ENCODE results near the gene SPTBN1. TPM values are rescaled to one million over a fixed set of nuclear protein-coding genes. Genes with fewer than 3 reads are reported as not detected.

Gene SPTBN1
- total and polyA plus RNA-seq, 2 donors (not counting 3 experiments of a cell fraction or from before 2014, with no cell fraction given) = 63.3 to 320 TPM

DNA sequence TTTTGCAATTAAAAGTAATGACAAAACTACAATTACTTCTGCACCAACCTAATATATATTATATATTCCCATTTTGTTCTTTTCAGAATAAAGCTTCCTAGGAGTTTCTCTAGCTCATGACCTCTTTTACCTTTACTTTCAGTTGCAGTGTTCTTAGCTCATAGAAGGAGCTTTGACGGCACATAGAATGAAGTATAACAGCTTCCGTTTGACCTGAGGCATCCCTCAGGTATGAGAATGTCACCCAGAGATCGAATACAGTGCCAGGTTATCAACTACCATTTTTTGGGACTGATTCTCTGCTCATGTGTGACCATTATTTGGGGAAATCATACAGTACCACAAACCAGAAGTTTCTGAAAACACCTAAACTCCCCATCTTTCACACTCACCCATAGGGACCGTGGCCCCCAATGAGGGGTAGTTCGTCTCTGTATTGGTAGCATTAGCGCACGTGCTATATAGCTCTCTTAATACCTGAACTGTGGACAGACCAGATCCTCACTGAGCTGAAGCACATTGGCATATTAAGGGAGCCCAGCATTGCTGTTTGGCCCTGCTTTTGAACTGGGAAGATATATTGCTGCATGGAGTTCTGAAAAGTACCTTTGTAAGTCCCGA lies 123.0 kb downstream of the SPTBN1 start:
- Histone ChIP-seq H3K9me3 (replicated peaks; ENCODE audit: control insufficient read depth, insufficient read depth, low read length) (no peaks in the 10 kb centered on the region), H3K79me2 (ENCODE audit: control insufficient read depth, insufficient read depth, low read length) (peaks cover 98% of the 10 kb centered on the region), H4K20me1 (replicated peaks; ENCODE audit: control insufficient read depth, extremely low read depth, insufficient read depth, low read length) (peaks cover 2% of the 10 kb centered on the region), H3K4me2 (ENCODE audit: insufficient read depth, low read length) (peak overlapping the region; percentile 39), H3K9me1 (replicated peaks; ENCODE audit: control insufficient read depth, extremely low read depth, insufficient read depth, low read length) (no peaks in the 10 kb centered on the region), H3K4me1 (ENCODE audit: control insufficient read depth, extremely low read depth, insufficient read depth, low read length) (peaks cover 52% of the 10 kb centered on the region), H3K9ac (replicated peaks; ENCODE audit: extremely low read depth, insufficient read depth, low read length) (peak overlapping the region; percentile 45), H3K36me3 (ENCODE audit: control insufficient read depth in 2 of 2, extremely low read depth in 1 of 2, insufficient read depth in 2 of 2, low read length in 2 of 2) (no peaks in the 10 kb centered on the region), H2AFZ (ENCODE audit: low read depth, low read length) (no peak overlapping the region), H3K27ac (ENCODE audit: insufficient read depth, low read depth, low read length) (peak overlapping the region; percentile 60), H3K4me3 (replicated peaks in 1 of 3; ENCODE audit: insufficient read depth in 1 of 3, low read depth in 1 of 3, low read length in 3 of 3) (no peak overlapping the region), H3K27me3 (ENCODE audit: control insufficient read depth in 2 of 2, insufficient read depth in 2 of 2, low read length in 2 of 2) (no peaks in the 10 kb centered on the region)
- BruUV-seq (replicated peaks) = no TSS peak
- dilution Hi-C loops (cut with MboI; ENCODE audit: extremely low pct_ligation_motif_present, low sequenced_read_pairs) (no loop called here), intact Hi-C loops (cut with micrococcal nuclease) (no loop called here)
- DNase-seq (ENCODE audit: low read depth, low spot score) (no peak), FAIRE-seq (no peak)
- TF ChIP-seq EZH2 (IDR thresholded peaks at IDR 0.05; ENCODE audit: borderline replicate concordance, low read depth, low read length, severe bottlenecking) (no peak), JUN (IDR thresholded peaks at IDR 0.05; ENCODE audit: borderline replicate concordance, insufficient read depth, insufficient read length, low read depth) (no peak)
- POLR2A ChIA-PET = interaction anchor here (0.6 kb wide), 1 partner anchor 20 kb away, joined by 3 read pairs; no protein-coding TSS in a partner anchor
- CTCF ChIA-PET = interaction anchor here (1.0 to 1.4 kb wide), 5 partner anchors 13 to 125 kb away, joined by 3 to 4 read pairs (median 3); no protein-coding TSS in a partner anchor

DNA sequence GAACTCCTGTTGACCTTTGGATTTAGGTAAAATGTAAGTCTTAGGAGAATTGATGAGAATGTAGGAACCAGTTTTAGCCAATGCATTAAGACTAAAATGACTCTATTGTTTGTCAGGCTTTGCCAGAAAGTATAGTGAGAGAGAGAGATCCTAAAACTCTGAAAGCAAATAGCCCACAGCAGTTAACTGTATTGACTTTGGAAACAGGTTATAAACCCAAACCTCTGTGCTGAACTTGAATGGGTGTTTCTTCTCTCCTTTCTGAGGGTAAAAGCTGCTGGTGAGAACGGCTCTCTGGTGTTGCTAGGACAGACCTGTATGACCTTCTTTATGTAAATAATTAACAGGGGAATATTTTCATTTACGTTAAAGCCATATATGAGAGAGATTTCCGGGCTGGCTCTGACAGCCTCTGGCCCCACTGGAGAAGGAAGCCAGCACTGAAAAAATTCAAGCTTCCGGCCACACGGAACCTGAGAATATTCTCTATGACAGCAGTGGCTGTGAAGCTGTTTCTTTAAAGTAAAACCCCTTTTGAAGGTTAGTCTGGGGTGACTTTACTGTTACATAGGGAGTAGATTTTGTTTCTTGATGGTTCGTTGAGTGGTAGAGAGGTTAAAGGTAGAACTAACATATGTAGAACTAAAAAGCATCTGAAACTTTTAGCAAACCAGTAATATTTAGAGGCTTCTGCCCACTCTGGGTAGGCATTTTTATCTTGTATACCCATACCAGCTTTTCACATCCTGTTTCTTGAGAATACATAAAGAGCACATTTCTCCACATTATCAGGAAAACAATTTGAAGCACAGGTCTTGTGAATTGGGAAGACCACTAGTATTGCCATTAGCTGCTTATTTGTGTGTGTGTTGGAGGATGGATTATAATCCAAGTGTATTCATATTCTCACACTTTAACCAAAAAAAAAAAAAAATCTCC lies 123.8 kb downstream of the SPTBN1 start:
- H3K27ac ChIP-seq (ENCODE audit: insufficient read depth, low read depth, low read length) = peak overlapping the region; percentile 60
- peak overlapping the region; percentile 39 for H3K4me2 ChIP-seq (ENCODE audit: insufficient read depth, low read length)
- H3K27me3 ChIP-seq (ENCODE audit: control insufficient read depth in 2 of 2, insufficient read depth in 2 of 2, low read length in 2 of 2) = no peaks in the 10 kb centered on the region
- ChIA-PET POLR2A (interaction anchor here (0.6 to 0.7 kb wide), 2 partner anchors 19 to 26 kb away, joined by 3 to 8 read pairs; no protein-coding TSS in a partner anchor), CTCF (interaction anchor here (0.8 to 1.4 kb wide), 6 partner anchors 13 to 124 kb away, joined by 3 to 4 read pairs (median 4); no protein-coding TSS in a partner anchor)
- H4K20me1 ChIP-seq (replicated peaks; ENCODE audit: control insufficient read depth, extremely low read depth, insufficient read depth, low read length) = peaks cover 2% of the 10 kb centered on the region
- H3K4me1 ChIP-seq (ENCODE audit: control insufficient read depth, extremely low read depth, insufficient read depth, low read length) = peaks cover 52% of the 10 kb centered on the region
- H3K9me3 ChIP-seq (replicated peaks; ENCODE audit: control insufficient read depth, insufficient read depth, low read length) = no peaks in the 10 kb centered on the region
- intact Hi-C loops (cut with micrococcal nuclease) = loop anchor here (1.0 kb wide), 1 partner anchor 8 kb away; no protein-coding TSS in a partner anchor
- FAIRE-seq (peak; percentile 35), DNase-seq (ENCODE audit: low read depth, low spot score) (peak; percentile 60)
- no TSS peak for BruUV-seq (replicated peaks)
- H2AFZ ChIP-seq (ENCODE audit: low read depth, low read length) = no peak overlapping the region
- H3K36me3 ChIP-seq (ENCODE audit: control insufficient read depth in 2 of 2, extremely low read depth in 1 of 2, insufficient read depth in 2 of 2, low read length in 2 of 2) = no peaks in the 10 kb centered on the region
- peak overlapping the region; percentile 45 for H3K9ac ChIP-seq (replicated peaks; ENCODE audit: extremely low read depth, insufficient read depth, low read length)
- H3K4me3 ChIP-seq (replicated peaks in 1 of 3; ENCODE audit: insufficient read depth in 1 of 3, low read depth in 1 of 3, low read length in 3 of 3) = no peak overlapping the region
- peaks cover 98% of the 10 kb centered on the region for H3K79me2 ChIP-seq (ENCODE audit: control insufficient read depth, insufficient read depth, low read length)
- dilution Hi-C loops (cut with MboI; ENCODE audit: extremely low pct_ligation_motif_present, low sequenced_read_pairs) = no loop called here
- no peaks in the 10 kb centered on the region for H3K9me1 ChIP-seq (replicated peaks; ENCODE audit: control insufficient read depth, extremely low read depth, insufficient read depth, low read length)
- TF ChIP-seq EZH2 (IDR thresholded peaks at IDR 0.05; ENCODE audit: borderline replicate concordance, low read depth, low read length, severe bottlenecking) (no peak), GATA2 (IDR thresholded peaks at IDR 0.05; ENCODE audit: insufficient read depth, insufficient read length, low read depth, low read length) (no peak), FOS (IDR thresholded peaks at IDR 0.05; ENCODE audit: borderline replicate concordance, insufficient read depth, low read length) (no peak)
- TF ChIP-seq, protein P1, sequence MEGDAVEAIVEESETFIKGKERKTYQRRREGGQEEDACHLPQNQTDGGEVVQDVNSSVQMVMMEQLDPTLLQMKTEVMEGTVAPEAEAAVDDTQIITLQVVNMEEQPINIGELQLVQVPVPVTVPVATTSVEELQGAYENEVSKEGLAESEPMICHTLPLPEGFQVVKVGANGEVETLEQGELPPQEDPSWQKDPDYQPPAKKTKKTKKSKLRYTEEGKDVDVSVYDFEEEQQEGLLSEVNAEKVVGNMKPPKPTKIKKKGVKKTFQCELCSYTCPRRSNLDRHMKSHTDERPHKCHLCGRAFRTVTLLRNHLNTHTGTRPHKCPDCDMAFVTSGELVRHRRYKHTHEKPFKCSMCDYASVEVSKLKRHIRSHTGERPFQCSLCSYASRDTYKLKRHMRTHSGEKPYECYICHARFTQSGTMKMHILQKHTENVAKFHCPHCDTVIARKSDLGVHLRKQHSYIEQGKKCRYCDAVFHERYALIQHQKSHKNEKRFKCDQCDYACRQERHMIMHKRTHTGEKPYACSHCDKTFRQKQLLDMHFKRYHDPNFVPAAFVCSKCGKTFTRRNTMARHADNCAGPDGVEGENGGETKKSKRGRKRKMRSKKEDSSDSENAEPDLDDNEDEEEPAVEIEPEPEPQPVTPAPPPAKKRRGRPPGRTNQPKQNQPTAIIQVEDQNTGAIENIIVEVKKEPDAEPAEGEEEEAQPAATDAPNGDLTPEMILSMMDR (IDR thresholded peaks at IDR 0.05; ENCODE audit: extremely low read depth in 1 of 2, insufficient read depth in 1 of 2, low read depth in 1 of 2, low read length in 2 of 2) = no peak
